Limb (tissue), 2 donors: ENCODE data around the gene NR6A1.
A peak's percentile ranks its signal among the peaks of the same experiment; 100 is the strongest.

Experiments
- DNase-seq, 2 donors: peaks; one replicate each; pipeline ENCODE4 v3.0.0-alpha.2; 2016; ENCODE audit errors: extremely low spot score in 2 of 2

NR6A1 gene

DNA sequence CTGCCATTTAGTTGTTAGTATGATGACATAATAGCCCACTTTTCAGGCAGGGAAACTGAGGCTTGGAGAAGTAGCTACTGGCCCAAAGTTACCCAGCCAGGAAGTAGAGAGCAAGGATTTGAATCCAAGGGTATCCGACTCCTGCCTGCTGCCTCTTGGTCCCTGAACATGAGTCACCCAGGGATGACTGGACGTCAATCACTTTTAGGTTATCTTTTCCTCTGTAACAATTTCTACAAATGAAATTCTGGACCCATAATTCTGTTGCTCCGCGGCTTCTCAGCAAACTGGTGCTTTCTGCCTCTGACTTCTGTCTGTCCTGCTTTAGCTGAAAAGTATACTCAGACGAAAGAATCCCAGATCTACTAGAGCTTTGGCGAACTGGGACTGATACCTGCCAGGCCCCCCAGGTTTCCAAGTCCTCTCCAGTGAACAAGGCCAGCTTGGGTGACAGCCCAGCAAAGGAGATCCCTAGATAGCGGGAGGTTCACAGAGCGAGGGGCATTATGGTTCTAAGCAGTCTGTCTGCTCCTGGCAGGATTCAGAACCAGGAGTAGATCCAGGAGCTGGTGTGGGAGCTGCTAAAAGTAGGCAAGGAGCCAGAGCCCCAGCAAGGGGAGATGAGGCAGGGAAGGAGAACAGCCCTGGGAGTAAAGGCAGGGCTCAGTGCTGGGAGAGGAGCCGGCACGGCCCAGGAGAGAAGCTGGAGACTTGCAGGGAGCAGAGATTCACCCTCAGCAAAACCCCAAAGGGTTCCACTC is 26.4 kb upstream of the NR6A1 start:
- DNase-seq: peak in 1 of 2 donors; percentile 47

DNA sequence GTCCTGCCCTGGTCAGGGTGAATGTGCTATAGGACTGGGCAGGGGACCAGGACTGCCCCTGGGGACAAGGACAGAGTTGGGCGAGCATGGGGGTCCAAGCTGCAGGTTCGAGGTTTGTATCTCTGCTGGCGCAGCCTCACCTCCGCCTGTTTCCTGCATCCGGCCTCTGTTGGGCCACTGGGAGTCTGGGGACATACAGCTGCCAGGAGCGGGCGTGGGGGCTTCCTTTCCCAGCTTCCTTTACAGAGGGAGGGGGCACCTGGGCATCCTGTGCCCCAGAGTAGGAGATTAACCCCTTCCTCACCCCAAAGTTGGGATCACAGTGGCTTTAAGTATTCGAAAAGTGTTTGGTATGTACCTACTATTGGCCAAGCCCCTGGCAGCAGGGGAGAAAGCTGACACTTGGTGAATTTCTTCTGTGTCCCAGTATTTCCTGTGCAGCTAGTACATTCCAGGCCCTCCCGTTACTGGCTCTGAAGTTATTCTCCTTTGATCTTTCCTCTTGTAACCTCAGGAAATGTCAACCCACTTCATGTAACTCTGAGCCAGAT is 24.8 kb upstream of the NR6A1 start:
- no peak for DNase-seq

DNA sequence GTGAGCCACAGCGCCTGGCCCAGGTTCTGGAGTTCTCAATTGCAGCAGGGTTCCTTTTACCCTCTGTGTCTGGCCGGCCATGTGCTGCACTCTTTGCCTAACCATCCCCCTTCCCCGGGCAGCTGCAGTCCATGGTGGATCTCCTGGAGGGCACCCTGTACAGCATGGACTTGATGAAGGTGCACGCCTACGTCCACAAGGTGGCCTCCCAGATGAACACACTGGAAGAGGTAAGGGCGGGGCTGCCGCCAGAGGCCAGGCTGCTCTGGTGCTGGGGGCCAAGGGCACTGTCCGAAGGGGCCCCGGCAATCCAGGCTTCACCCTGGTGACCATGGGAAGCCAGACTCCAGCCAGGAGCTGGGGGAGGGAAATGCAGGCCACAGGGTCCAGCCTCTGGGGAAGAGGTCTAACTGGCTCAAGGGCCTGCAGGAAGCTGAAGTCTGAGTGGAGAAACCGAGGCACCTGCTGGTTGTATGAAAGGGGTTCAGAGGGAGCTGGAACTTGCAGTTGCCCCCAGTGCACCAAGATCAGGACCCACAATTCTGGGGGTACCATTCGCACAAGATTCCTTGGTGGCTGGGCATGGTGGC is 23.9 kb upstream of the NR6A1 start:
- no peak for DNase-seq

DNA sequence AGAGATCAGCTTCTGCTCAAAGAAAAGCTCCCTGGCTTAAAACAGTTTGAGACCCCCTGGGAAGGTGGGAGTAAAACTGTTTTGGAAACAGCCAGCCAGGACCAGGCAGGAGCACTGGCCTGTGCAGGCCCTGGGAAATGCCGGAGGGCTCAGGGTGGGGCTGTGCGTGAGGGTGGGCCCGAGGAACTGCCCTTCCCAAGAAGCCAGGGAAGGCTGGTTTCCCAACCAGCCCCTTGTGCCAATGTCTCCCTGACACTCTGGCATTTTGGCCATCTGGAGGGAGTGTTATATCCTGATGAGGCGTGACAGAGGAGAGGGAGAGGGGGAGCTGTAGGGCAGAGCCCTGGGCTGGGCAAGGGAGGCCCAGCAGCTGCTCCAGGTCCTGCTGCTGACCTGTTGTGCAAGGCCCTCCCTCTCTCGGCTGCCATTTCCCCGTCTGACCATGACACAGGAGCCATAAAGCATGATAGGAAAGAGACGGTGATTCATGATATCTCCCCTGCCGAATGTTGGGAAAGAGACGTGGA is 22.0 kb upstream of the NR6A1 start:
- DNase-seq: no peak

DNA sequence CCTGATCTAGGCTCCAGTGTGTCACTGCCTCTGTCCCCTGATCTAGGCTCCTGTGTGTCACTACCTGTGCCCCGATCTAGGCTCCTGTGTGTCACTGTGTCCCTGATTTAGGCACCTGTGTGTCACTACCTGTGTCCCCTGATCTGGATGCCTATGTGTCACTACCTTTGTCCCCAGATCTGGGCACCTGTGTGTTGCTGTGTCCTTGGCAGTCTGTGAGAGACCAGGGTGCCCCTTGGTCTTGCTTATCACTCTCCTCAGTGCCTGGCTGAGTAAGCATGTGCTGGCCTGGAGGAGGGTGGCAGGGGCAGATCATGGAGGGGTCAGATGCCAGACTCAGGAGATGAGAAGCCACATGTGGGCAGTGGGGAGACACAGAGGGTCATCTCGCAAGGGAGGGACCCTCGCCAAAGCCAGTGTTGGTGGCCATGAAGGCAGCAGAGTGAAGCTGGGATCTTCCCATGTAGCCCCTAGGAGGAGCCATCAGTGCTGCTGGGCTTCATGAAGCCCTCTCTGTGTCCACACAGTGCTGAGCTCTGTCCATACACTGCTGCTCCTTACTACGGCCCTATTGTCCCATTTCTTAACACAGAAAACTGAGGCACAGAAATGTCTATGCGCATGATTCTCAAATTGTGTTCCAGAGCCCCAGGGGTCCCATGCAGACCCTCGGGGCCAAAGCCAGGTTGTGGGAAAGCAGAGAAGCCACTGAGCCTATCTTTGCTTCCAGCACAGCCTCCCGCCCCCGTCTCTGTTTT is 21.3 kb upstream of the NR6A1 start:
- no peak for DNase-seq

DNA sequence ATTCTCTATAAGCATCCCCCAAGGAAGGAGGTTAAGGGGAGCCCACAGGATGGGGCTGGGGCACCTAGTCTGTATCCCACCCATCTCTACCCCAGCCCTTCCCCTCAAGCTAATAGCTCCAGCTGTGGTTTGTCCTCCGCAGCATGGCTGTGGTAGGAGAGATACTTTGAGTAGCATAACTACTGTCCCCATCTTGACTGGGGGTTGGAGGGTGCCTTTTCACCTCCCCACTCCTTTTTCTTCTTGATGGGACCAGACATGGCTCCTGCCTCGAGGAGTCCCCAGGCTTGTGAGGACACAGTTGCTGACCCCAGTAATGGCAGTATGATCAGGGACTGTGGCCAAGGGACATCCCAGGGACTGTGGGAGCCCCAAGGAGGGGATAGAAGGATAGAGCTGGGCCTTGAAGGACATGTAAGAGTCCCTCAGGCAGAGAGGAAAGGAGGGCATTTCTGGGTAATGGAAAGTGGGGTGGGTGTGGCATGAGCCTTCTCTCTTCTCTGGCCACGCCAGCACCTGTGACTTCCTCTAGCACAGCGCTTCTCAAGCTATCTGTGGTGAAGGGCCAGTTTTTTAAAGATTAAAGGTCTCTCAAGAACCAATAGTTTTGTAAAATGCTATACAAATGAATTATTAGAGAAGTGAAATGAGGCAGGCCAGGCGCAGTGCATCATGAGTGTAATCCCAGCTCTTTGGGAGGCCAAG is 19.8 kb upstream of the NR6A1 start:
- DNase-seq: no peak

DNA sequence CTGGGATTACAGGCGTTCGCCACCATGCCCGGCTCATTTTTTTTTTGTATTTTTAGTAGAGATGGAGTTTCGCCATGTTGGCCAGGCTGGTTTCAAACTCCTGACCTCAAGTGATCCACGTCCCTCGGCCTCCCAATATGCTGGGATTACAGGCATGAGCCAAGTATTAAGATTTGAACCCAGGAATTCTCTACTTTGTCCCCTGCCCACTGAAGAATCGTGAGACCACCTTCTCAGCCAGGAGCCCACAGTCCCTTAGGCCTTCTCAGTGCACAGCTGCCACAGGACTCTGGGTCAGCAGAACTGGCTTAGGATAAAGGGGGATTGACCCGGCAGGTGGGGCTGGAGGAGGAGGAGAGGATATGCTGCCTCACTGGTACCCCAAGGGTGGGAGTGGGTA is 19.2 kb upstream of the NR6A1 start:
- no peak for DNase-seq

DNA sequence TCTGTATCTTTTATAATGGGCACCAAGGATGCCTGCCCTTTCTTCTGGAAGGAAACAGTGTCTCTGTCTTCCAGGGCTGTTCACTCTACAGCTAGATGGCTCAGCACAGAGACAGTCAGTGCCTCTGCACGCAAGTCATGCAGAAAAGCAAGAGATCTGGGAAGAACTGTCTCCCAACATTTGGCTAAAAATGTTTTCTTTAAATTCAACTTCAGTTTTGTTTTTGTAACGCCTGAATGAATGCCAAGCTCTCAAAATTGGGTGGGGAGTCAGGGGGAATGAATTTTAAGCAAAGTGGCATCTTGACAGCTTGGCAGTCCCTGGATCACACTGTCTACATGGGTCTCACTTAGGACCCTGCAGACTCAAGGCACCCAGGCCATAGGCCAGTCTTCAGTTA is 18.4 kb upstream of the NR6A1 start:
- DNase-seq: no peak

DNA sequence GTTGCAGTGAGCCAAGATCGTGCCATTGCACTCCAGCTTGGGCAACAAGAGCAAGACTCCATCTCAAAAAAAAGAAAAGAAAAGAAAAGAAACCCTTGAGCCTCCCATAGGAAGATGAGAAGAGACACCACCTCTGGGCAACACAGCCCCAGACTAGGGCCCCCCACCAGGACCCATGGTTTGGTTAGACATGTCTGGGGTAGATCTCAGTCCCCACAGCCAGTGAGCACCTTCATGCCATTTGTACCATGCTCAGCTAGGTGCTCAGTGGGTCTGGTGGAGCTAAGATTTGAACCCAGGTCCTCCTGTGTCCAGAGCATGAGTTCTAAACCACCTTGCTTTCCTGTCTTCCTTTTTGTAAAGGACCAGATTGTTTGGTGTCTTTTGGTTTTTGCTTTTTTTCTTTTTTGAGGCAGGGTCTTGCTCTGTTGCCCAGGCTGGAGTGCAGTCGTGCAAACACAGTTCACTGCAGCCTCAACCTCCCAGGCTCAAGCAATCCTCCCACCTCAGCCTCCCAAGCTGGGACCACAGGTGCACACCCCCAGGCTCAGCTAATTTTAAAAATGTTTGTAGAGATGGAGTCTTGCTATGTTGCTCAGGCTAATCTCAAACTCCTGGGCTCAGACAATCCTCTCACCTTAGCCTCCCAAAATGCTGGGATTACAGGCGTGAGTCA is 17.6 kb upstream of the NR6A1 start:
- DNase-seq: peak in 1 of 2 donors; percentile 7

DNA sequence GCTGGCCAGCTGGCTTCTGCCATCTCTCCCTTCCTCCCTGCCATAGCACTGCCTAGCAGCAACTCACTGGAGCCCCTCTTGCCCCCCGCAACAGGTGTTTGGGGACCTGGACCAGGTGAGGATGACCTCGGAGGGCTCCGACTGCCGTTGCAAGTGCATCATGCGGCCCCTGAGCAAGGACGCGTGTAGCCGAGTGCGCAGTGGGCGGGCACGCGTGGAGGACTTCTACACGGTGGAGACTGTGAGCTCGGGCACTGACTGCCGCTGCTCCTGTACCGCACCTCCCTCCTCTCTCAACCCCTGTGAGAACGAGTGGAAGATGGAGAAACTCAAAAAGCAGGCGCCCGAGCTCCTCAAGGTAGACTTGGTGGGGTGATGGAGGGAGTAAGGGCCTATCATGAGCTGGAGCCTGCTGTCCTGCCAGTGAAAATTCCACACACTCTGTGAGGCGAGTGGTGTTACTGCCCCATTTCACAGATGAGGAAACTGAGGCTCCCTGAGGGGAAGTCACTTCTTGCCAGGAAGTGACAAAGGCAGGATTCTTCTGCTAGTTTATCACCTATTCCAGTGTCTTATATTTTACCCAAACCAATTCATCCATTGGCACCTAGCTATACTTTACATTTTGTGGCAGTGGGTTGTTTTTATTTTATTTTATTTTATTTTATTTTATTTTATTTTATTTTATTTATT is 15.9 kb upstream of the NR6A1 start:
- peak in 1 of 2 donors; percentile 18 for DNase-seq

DNA sequence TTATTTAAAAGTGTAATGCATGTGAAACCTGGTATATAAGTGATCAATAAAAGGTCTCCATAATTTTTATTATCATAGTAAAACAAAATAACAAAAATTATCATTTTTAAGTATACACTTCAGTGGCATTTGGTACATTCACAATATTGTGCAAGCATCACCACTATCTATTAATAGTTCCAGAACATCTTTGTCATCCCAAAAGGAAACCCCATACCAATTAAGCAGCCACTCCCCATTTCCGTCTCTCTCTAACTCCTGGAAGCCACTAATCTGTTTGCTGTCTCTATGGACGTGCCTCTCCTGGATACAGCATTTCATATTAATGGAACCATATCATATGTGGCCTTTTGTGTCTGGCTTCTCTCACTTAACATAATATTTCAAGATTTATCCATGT is 13.4 kb upstream of the NR6A1 start:
- peak in 1 of 2 donors; percentile 4 for DNase-seq

DNA sequence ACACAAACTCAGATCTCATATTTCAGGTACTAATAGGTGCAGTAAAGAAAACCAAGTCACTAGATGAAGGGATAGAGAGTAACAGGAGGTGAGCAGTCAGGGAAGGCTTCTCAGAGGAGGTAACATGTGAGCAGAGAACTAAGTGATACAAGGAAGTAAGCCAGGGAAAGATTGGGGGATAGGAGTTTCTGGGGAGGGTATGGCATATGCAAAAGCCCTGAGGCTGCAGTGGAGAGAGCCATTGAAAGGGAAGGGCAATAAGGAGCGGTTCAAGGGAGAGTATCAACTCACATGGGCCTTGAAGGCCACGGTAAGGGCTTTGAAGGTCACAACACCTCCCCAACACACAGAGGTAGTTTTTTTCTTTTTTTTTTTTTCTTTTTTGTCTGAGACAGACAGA is 12.7 kb upstream of the NR6A1 start:
- DNase-seq: peak in 1 of 2 donors; percentile 4

DNA sequence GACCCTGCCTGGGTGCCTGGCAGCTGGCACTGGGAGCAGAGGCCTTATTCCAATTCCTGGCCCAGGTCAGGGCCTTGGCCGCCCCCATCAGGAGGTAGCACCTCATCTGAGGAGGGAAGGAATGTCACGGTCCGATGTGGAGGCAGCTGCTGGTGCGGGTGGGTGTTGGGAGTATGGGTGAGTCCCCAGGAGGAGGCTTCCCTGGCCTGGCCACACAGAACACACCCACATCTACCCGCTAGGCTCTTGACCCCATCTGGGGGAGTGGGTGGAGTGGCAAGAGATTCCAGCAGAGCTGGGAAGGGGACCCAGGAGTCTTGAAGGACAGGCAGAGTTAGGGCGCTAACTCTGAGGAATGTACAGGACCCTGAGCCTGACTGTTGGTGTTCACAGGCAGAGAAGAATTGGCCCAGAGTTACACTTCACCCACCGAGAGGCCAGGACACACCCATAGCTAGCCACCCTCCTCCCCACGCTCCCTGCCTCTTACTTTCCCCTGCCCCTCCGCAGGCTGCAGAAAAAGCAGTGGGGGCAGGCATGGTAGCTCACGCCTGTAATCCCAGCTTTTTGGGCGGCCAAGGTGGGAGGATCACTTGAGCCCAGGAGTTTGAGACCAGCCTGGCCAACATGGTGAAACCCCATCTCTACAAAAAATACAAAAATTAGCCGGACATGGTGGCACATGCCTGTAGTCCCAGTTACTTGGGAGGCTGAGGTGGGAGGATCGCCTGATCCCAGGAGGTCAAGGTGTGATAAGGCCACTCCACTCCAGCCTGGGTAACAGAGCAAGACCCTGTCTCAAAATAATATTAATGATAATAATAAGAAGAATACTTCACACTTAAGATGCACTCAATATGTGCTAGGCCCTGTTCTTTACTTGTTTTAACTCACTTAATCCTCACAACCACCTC is 11.8 kb upstream of the NR6A1 start:
- peak in 1 of 2 donors; percentile 23 for DNase-seq

DNA sequence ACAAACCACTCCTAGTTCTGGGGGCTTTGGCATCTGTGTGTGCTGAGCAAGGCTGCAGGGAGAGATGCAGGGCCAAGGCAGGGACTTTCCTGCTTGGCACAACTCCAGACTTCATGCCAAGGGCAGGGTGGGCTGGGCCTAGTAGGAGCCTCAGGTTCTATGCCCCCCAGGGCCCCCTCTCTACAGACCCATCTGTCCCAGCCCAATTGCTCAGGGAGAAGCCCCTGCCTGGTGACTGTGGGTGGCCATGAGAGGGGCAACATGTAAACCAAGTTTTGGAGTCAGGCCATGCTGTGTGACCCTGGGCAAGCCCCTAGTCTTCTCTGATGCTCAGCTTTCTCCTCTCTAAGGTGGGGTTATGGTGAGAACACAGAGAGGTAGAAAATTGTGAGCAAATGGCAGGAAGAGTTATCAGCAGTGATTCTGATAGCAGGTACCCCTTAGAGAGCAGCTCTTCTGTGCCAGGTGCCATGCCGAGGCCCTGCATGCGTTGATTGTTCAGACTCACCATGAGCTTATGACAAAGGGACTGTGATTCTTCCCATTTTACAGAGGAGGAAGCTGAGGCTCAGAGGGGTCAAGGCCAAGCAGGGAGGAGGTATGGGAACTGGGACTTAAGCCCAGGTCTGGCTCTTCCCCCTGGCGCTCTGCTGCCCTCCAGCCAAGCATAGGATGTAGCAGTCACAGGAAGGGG is 11.0 kb upstream of the NR6A1 start:
- no peak for DNase-seq

DNA sequence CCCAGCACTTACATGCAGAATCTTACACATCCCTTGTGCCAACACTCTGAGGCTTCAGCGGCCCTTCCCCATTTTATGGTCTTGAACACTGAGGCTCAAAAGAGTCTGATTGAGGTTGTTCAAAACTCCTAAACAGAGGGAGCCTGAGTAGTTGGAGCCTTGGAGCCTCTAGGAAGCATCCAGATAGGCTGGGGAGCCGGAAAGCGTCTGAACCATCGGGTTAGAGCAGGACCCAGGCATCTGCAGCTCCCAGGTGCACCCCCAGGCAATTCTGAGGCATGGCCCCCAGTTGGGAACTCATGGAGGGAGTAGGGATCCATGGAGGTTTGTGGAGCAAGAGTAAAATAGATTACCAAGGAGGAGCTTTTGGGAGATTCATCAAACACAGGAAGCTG is 9.6 kb upstream of the NR6A1 start:
- DNase-seq: no peak

DNA sequence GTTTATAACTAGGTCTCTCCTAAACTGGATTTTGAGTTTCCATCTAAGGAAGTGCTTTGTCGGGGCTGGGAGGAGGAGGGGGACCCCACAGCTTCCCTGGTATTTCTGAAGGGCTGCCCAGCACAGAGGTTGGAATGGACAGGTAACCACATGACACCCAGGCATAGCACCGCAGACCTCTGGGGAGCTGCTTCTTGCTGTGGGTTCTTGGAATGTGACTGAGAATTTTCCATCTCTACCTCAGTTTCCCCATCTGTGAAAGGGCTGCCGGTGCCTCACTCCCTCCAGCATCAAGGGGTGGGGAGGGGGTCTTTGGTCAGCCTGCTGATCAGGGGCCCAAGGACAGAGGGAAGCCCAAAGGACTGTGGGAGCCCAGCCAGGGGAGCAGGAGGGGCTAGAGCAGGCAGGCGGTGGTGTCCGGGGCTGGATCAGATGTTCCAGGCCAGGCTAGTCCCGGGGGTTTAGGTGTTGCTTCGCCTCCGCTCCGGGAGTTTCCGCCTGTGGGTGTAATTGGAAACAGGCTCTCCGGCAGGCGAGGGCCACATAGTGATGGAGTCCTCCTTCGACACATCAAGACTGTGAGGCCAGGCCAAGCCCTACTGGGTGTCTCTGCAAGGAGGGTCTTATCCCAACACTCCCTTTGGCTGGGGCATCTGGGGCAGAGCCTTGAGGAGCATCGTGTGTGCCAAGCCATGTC is 9.1 kb upstream of the NR6A1 start:
- DNase-seq: peak in 1 of 2 donors; percentile 37

DNA sequence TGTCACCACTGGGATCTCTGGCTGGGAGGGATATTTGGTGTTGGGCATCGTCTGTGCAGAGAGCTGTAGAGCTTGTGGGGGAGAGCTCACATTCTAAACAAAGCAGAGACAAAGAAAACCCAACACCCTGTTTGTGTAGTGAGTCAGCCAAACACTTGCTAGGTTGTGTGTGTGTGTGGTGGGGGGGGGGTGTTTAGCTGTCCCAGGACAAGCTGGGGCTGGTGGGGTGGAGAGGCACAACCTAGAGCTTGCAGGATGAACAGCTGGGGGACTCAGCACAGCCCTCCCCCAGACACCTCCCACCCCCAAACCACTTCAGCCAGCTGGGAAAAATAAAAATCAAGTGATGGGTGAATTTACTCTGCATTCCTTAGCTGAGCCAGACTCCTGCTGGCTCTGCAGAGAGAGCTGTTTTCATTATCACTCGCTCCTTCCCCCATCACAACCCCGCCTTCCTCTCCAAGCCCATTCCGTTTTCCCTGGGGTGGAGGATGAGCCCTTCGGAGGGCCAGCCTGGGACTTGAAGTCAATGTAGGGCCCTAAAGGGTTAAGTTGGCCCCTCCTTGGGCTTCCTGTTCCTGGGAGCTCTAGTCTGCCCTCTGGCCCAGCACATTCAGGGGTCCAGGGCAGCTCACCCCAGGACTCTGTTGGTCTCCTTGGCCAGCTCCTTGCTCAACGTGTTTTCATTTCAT is 8.4 kb upstream of the NR6A1 start:
- peak; percentile 68 to 74 for DNase-seq
